ENCODE results near the gene IGFALS. TPM values are rescaled to one million over a fixed set of nuclear protein-coding genes. Genes with fewer than 3 reads are reported as not detected.
A peak's percentile ranks its signal among the peaks of the same experiment; 100 is the strongest.

The IGFALS gene
- total RNA-seq, 4 donors from 2014 or later, result 0.35 TPM; not detected in 3

- H3K27ac ChIP-seq, result no peak overlapping the region
- H3K36me3 ChIP-seq, result peaks cover 0 to 96% (median 0%) of the 10 kb centered on the region in 3 donors
Observed at GRCh38 chr16:1764971-1765370, 28.5 kb downstream of the IGFALS start.

GRCh38 chr16:1763521-1764511 is 29.7 kb downstream of the IGFALS start:
- TF ChIP-seq POLR2A (IDR thresholded peaks at IDR 0.05), result no peak
- TF ChIP-seq, protein P1, sequence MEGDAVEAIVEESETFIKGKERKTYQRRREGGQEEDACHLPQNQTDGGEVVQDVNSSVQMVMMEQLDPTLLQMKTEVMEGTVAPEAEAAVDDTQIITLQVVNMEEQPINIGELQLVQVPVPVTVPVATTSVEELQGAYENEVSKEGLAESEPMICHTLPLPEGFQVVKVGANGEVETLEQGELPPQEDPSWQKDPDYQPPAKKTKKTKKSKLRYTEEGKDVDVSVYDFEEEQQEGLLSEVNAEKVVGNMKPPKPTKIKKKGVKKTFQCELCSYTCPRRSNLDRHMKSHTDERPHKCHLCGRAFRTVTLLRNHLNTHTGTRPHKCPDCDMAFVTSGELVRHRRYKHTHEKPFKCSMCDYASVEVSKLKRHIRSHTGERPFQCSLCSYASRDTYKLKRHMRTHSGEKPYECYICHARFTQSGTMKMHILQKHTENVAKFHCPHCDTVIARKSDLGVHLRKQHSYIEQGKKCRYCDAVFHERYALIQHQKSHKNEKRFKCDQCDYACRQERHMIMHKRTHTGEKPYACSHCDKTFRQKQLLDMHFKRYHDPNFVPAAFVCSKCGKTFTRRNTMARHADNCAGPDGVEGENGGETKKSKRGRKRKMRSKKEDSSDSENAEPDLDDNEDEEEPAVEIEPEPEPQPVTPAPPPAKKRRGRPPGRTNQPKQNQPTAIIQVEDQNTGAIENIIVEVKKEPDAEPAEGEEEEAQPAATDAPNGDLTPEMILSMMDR (IDR thresholded peaks at IDR 0.05), result peak in 1 of 6 experiments; percentile 10
- no peak overlapping the region for H3K27ac ChIP-seq
- no peak overlapping the region for H3K4me3 ChIP-seq
- peaks cover 0 to 94% (median 0%) of the 10 kb centered on the region in 3 donors for H3K36me3 ChIP-seq
- DNase-seq, result no peak
- no peaks in the 10 kb centered on the region for H3K9me3 ChIP-seq
- H3K4me1 ChIP-seq, result no peaks in the 10 kb centered on the region
- H3K27me3 ChIP-seq, result no peaks in the 10 kb centered on the region

More at GRCh38 chr16:1764971-1765370, 28.5 kb downstream of the IGFALS start:
- H3K27me3 ChIP-seq, result no peaks in the 10 kb centered on the region
- no peak for TF ChIP-seq POLR2A (IDR thresholded peaks at IDR 0.05)
- TF ChIP-seq, protein P1 (IDR thresholded peaks at IDR 0.05), result no peak
- no peak for DNase-seq
- H3K4me1 ChIP-seq, result peaks cover 0 to 7% (median 2%) of the 10 kb centered on the region in 4 donors
- no peak overlapping the region for H3K4me3 ChIP-seq
- no peaks in the 10 kb centered on the region for H3K9me3 ChIP-seq

DNA sequence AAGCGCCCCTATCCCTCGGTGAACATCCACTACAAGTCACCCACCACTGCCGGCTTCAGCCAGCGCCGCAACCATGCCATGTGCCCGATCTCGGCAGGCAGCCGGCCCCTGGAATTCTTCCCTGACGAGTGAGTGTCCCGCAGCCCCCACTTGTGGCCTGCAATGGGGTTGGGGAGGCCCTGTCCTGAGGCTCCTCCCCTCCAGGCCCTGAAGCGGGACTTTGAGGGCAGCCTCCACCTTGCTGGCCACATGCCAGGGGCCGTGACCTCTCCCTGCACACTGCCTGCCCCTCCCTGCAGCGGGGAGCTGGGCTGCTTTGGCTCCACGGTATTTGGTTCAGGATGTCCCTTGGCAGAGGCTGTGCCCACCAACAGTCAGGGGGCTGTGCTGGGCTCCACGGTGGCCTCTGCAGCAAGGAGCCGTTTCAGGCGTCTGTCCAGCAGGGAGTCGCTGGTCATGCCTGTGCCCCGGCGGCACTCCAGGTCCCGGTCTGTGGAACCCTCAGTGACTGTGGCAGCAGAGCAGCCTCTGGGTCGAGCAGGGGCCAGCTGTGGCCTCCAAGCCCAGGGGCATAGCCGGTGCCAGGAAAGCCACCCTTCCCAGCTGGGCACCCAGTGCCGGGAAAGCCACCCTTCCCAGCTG is 30.5 kb downstream of the IGFALS start:
- H3K36me3 ChIP-seq, result peaks cover 0 to 90% (median 0%) of the 10 kb centered on the region in 3 donors
- H3K9me3 ChIP-seq, result no peaks in the 10 kb centered on the region
- H3K4me3 ChIP-seq, result no peak overlapping the region
- no peaks in the 10 kb centered on the region for H3K4me1 ChIP-seq
- no peak overlapping the region for H3K27ac ChIP-seq
- no peak for DNase-seq
- no peak for TF ChIP-seq POLR2A (IDR thresholded peaks at IDR 0.05)
- TF ChIP-seq, protein P1 (IDR thresholded peaks at IDR 0.05), result no peak
- H3K27me3 ChIP-seq, result no peaks in the 10 kb centered on the region

GRCh38 chr16:1762196-1762878 is 31.2 kb downstream of the IGFALS start:
- Histone ChIP-seq H3K4me1 (peaks cover 0 to 5% (median 2%) of the 10 kb centered on the region in 4 donors), H3K36me3 (peaks cover 0 to 83% (median 0%) of the 10 kb centered on the region in 3 donors), H3K9me3 (no peaks in the 10 kb centered on the region), H3K27me3 (no peaks in the 10 kb centered on the region), H3K4me3 (no peak overlapping the region), H3K27ac (no peak overlapping the region)
- TF ChIP-seq, protein P1 (IDR thresholded peaks at IDR 0.05), result no peak
- TF ChIP-seq POLR2A (IDR thresholded peaks at IDR 0.05), result no peak
- no peak for DNase-seq

DNA sequence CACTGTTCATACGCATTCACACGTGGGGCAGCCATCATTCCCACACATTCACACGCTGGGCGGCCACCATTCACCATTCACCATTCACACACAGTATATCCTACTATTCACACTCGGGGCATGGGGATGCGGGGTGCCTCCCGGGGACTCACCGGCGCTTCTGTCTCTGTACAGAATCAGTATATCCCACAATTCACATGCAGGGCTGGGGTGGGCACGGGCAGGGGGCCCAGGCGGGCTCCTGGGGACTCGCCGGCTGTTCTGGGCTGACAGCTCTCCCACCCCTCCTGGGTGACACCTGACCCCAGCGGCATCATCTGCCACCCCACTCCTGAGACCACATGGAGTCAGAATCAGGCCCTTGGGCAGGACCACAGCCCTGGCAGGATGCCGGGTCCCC is 31.8 kb downstream of the IGFALS start:
- H3K4me3 ChIP-seq, result no peak overlapping the region
- H3K36me3 ChIP-seq, result peaks cover 0 to 78% (median 0%) of the 10 kb centered on the region in 3 donors
- TF ChIP-seq POLR2A (IDR thresholded peaks at IDR 0.05), result no peak
- TF ChIP-seq, protein P1 (IDR thresholded peaks at IDR 0.05), result no peak
- peaks cover 0 to 9% (median 3%) of the 10 kb centered on the region in 4 donors for H3K4me1 ChIP-seq
- no peaks in the 10 kb centered on the region for H3K9me3 ChIP-seq
- DNase-seq, result no peak
- H3K27ac ChIP-seq, result no peak overlapping the region
- no peaks in the 10 kb centered on the region for H3K27me3 ChIP-seq

All from Peyer's patch (tissue), 4 donors.